IPS-20b (cell line): Measurements from ENCODE around the gene SLC6A9.

Source experiments
- H3K27ac ChIP-seq: one replicate; pipeline ENCODE4 v1.5.1; 2013; ENCODE audit warnings: low read length
- H3K27me3 ChIP-seq: 2 replicates; pipeline ENCODE4 v1.6.1; 2013; ENCODE audit warnings: mild to moderate bottlenecking, low read length, inconsistent platforms; ENCODE audit not compliant: insufficient read depth
- H3K36me3 ChIP-seq: 2 replicates; pipeline ENCODE4 v1.6.1; 2013; ENCODE audit warnings: low read depth, mild to moderate bottlenecking, inconsistent platforms, low read length, moderate library complexity; ENCODE audit not compliant: insufficient read depth
- H3K4me1 ChIP-seq: 2 replicates; pipeline ENCODE4 v1.6.1; 2013; ENCODE audit warnings: mild to moderate bottlenecking, control low read depth, inconsistent platforms, low read length, moderate library complexity; ENCODE audit not compliant: insufficient read depth
- H3K4me3 ChIP-seq: 2 replicates; pipeline ENCODE4 v1.5.1; 2013; ENCODE audit warnings: mild to moderate bottlenecking, low read length, inconsistent platforms
- H3K9ac ChIP-seq: 2 replicates; pipeline ENCODE4 v1.6.1; 2013; ENCODE audit warnings: low read depth, mild to moderate bottlenecking, inconsistent platforms, low read length, moderate library complexity
- H3K9me3 ChIP-seq: 2 replicates; pipeline ENCODE4 v1.6.1; 2013; ENCODE audit warnings: mild to moderate bottlenecking, low read depth, low read length, inconsistent platforms; ENCODE audit not compliant: insufficient read depth

Gene SLC6A9

GRCh38 chr1:44067266-44068250 is 36.3 kb upstream of the SLC6A9 start:
- Histone ChIP-seq H3K4me1 (no peaks in the 10 kb centered on the region), H3K9ac (no peak overlapping the region), H3K4me3 (no peak overlapping the region), H3K36me3 (no peaks in the 10 kb centered on the region), H3K27ac (no peak overlapping the region), H3K27me3 (peaks cover 11% of the 10 kb centered on the region; the same call in 1 of the 2 replicates), H3K9me3 (no peaks in the 10 kb centered on the region)

DNA sequence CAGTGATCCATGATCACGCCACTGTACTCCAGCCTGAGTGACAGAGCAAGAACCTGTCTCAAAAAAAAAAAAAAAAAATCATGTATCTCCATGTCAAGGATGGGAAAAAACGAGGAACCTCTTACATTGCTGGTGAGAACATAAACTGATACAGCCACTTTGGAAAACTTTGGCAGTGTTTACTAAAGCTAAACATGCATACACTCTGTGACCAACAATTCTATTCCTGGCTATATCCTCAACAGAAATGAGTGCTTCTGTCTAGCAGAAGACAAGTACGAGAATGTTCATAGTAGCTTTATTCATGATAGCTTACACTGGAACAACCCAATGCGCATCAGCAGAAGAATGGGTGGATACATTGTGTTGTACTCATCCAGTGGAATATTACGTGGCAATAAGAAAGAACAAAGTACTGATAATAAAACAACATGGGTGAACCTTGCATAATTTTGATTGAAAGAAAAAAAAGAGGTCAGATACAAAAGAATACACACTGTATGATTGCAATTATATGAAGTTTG is 31.5 kb upstream of the SLC6A9 start:
- H3K4me3 ChIP-seq = no peak overlapping the region
- H3K4me1 ChIP-seq = peaks cover 3% of the 10 kb centered on the region; the same call in 1 of the 2 replicates
- H3K9me3 ChIP-seq = no peaks in the 10 kb centered on the region
- H3K27ac ChIP-seq = no peak overlapping the region
- no peak overlapping the region for H3K9ac ChIP-seq
- no peaks in the 10 kb centered on the region for H3K36me3 ChIP-seq
- peaks cover 17% of the 10 kb centered on the region for H3K27me3 ChIP-seq

GRCh38 chr1:44061857-44062256 is 30.6 kb upstream of the SLC6A9 start:
- H3K4me1 ChIP-seq = peaks cover 3% of the 10 kb centered on the region; the same call in 1 of the 2 replicates
- no peaks in the 10 kb centered on the region for H3K36me3 ChIP-seq
- H3K9ac ChIP-seq = no peak overlapping the region
- H3K27ac ChIP-seq = no peak overlapping the region
- H3K27me3 ChIP-seq = peaks cover 17% of the 10 kb centered on the region
- no peak overlapping the region for H3K4me3 ChIP-seq
- H3K9me3 ChIP-seq = no peaks in the 10 kb centered on the region

DNA sequence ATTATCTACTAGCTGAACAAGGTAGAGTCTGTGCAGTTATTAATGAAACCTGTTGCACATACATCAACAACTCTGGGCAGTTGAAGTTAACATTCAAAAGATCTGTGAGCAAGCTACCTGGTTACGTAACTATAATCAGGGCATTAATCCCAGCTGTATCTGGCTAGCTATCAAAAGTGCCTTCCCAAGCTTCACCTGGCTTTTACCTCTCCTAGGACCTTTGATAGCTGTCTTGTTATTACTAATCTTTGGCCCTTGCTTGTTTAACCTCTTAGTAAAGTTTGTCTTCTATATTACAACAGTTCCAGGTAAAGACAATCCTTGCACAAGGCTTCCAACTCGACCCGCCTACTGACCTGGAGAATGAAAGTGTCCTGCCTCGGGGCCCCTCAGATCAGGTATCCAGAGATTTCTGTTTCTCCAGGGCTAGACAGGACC is 29.6 kb upstream of the SLC6A9 start:
- H3K27ac ChIP-seq = no peak overlapping the region
- peaks cover 3% of the 10 kb centered on the region; the same call in 1 of the 2 replicates for H3K4me1 ChIP-seq
- no peaks in the 10 kb centered on the region for H3K9me3 ChIP-seq
- H3K27me3 ChIP-seq = peaks cover 19% of the 10 kb centered on the region
- no peak overlapping the region for H3K9ac ChIP-seq
- no peaks in the 10 kb centered on the region for H3K36me3 ChIP-seq
- no peak overlapping the region for H3K4me3 ChIP-seq

- Histone ChIP-seq H3K9ac (no peak overlapping the region), H3K27me3 (peaks cover 23% of the 10 kb centered on the region), H3K9me3 (no peaks in the 10 kb centered on the region), H3K4me3 (no peak overlapping the region), H3K27ac (no peak overlapping the region), H3K4me1 (peaks cover 3% of the 10 kb centered on the region; the same call in 1 of the 2 replicates), H3K36me3 (no peaks in the 10 kb centered on the region)
Measured at GRCh38 chr1:44059664-44060355, 28.5 kb upstream of the SLC6A9 start.

DNA sequence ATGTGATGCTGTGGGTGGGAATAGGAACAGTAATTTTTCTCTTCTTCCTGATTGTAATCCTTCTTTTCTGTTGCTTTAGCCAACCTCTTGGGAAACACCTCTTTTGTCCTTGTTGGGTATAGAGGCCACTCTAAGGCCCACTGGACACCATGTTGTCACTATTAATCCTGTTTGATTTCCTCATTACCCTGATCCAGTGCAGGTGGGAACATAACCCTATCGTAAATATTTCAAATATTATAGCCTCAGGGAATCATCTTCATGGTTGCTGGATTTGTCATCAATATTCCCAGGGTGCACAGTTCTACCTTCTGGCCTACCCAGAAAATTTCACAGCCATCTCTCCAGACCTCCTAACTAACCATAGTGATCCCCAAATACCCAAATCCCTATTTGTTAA is 27.9 kb upstream of the SLC6A9 start:
- Histone ChIP-seq H3K4me3 (no peak overlapping the region), H3K4me1 (peaks cover 3% of the 10 kb centered on the region; the same call in 1 of the 2 replicates), H3K27ac (no peak overlapping the region), H3K9ac (no peak overlapping the region), H3K36me3 (no peaks in the 10 kb centered on the region), H3K9me3 (no peaks in the 10 kb centered on the region), H3K27me3 (peaks cover 23% of the 10 kb centered on the region)

DNA sequence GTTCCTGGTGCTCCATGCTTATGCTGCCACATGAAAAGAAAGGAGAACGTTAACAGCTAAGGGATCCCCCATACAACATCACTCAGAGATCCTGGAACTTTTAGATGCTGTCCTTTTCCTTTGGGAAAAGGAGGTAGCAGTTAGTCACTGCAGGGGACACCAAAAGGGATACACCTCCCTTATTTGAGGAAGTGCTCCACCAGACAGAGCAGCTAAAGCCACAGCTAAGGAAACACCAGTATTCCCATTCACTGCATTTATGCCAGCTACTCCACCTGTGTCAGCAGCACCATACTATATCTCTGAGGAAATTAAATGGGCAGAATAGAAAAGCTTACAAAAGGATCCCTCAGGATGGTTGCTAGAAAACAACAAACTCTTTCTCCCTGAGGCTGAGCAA is 26.0 kb upstream of the SLC6A9 start:
- H3K4me3 ChIP-seq = no peak overlapping the region
- H3K27me3 ChIP-seq = peaks cover 12% of the 10 kb centered on the region
- peaks cover 3% of the 10 kb centered on the region; the same call in 1 of the 2 replicates for H3K4me1 ChIP-seq
- H3K9me3 ChIP-seq = no peaks in the 10 kb centered on the region
- H3K9ac ChIP-seq = no peak overlapping the region
- no peak overlapping the region for H3K27ac ChIP-seq
- H3K36me3 ChIP-seq = no peaks in the 10 kb centered on the region

DNA sequence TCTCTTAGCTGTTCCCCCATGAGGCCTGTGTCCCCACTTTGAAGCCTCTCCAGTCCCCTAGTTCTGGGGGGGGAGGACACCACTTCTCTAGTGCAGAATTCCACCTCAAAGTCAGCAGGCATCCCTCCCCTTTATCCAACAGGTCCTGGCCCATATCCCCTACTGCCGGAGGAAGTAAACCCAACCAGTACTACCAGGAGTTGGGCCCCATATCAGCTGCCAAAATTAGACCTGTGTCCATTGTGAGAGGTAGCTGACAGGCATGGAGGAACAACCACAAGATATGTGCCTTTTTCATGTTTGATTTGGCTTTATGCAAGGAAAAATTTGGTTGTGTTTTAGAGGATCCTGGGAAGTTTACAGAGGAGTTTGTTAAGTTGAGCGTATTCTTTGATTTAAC is 22.1 kb upstream of the SLC6A9 start:
- no peaks in the 10 kb centered on the region for H3K4me1 ChIP-seq
- no peak overlapping the region for H3K27ac ChIP-seq
- no peaks in the 10 kb centered on the region for H3K9me3 ChIP-seq
- no peak overlapping the region for H3K4me3 ChIP-seq
- no peak overlapping the region for H3K9ac ChIP-seq
- peaks cover 10% of the 10 kb centered on the region for H3K27me3 ChIP-seq
- H3K36me3 ChIP-seq = no peaks in the 10 kb centered on the region

DNA sequence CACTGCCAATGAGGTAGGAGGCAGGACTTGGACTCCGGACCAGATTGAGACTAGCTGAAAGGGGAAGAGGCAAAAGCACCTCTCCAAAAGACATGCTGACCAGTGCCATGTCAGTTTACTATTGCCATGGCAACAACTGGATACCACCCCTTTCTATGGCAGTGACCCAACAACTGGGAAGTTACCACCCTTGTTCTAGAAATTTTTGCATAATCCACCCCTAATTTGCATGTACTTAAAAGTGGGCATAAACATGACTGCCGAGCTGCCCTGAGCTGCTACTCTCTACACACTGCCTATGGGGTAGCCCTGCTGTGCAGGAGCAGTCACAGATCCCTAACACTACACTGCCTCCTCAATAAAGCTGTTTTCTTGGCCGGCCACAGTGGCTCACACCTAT is 19.0 kb upstream of the SLC6A9 start:
- Histone ChIP-seq H3K9me3 (no peaks in the 10 kb centered on the region), H3K27me3 (peaks cover 7% of the 10 kb centered on the region; the same call in 1 of the 2 replicates), H3K36me3 (no peaks in the 10 kb centered on the region), H3K4me3 (no peak overlapping the region), H3K4me1 (no peaks in the 10 kb centered on the region), H3K27ac (no peak overlapping the region), H3K9ac (no peak overlapping the region)

GRCh38 chr1:44049839-44050238 is 18.6 kb upstream of the SLC6A9 start:
- H3K27me3 ChIP-seq = peaks cover 9% of the 10 kb centered on the region
- H3K9me3 ChIP-seq = no peaks in the 10 kb centered on the region
- no peaks in the 10 kb centered on the region for H3K4me1 ChIP-seq
- no peak overlapping the region for H3K9ac ChIP-seq
- no peaks in the 10 kb centered on the region for H3K36me3 ChIP-seq
- no peak overlapping the region for H3K4me3 ChIP-seq
- H3K27ac ChIP-seq = no peak overlapping the region

DNA sequence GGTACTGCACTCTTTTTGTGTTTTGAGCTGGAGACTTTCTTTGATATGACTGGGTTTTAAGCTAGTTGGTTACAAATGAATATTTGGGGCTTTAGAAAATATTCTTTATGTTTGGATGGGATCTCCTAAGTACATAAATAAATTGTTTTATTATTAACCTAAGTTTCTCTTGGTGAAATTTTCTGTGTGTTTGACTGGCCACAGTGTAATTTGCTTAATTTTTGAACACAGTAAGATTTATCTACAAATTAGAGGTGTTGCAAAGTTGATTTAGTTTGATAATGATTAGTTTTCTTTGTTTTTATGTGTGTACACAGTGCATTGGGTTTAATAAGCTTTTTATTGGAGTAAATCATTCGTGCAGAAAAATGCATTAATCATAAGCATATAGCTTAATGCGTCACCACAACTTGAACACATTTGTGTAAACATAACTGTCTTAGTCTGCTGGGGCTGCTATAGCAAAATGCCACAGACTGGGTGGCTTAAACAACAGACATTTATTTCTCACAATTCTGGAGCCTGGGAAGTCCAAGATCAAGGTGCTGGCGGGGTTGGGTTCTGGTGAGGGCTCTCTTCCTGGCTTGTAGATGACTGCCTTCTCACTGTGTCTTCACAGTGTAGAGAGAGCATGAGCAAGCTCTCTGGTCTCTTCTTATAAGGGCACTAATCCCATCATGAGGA is 17.4 kb upstream of the SLC6A9 start:
- H3K36me3 ChIP-seq = no peaks in the 10 kb centered on the region
- H3K9ac ChIP-seq = no peak overlapping the region
- H3K4me3 ChIP-seq = no peak overlapping the region
- H3K4me1 ChIP-seq = no peaks in the 10 kb centered on the region
- peaks cover 21% of the 10 kb centered on the region for H3K27me3 ChIP-seq
- no peak overlapping the region for H3K27ac ChIP-seq
- no peaks in the 10 kb centered on the region for H3K9me3 ChIP-seq
